SK-N-DZ (cell line): ENCODE data around the gene PLCL2.
A peak's percentile ranks its signal among the peaks of the same experiment; 100 is the strongest.

Experiments
- DNase-seq: peaks from one replicate; pipeline ENCODE4 v3.0.0-alpha.2; 2015; ENCODE audit warnings: low spot score

Gene PLCL2

DNA sequence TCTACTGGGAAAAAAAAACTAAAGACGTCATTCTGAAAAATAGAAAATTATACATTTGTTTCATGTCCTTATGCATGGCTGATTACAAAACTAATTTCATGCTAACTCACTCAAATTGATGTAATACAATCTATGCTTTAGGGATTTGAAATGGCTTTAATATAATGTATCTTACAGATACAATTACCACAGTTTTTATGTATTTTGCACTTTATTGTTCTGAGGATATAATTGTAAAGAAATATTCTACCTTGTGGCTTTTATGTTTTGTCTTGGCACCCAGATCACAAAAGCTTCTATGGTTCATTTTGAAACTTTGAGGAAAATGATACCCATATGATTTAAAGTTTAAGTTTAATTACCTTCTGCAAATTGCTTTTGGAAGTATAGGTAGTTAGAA lies 122.5 kb downstream of the PLCL2 start:
- no peak for DNase-seq

DNA sequence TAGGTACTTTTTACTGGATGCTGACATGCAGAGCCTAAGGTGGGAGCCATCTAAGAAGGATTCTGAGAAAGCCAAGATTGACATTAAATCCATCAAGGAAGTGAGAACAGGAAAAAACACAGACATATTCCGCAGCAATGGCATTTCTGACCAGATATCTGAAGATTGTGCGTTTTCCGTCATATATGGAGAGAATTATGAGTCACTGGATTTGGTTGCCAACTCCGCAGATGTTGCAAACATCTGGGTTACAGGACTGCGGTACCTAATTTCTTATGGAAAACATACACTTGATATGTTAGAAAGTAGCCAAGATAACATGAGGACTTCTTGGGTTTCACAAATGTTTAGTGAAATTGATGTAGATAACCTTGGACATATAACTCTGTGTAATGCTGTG lies 125.1 kb downstream of the PLCL2 start:
- DNase-seq: no peak

DNA sequence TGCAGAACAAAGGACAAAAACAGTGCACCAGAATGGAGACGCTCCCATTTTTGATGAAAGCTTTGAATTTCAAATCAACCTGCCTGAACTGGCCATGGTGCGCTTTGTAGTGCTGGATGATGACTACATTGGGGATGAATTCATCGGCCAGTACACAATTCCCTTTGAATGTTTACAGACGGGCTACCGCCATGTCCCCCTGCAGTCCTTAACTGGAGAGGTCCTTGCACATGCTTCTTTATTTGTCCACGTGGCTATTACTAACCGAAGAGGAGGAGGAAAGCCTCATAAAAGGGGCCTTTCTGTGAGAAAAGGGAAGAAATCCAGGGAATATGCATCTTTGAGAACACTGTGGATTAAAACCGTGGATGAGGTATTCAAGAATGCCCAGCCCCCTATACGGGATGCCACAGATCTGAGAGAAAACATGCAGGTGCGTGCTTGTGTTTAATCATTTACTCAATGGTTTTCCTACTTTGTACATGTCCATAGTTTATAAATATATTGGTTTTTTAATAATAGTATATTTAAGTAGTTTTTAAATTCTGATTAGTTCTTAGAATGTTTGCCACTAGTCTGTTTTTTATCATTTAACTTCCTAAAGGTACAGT lies 127.1 kb downstream of the PLCL2 start:
- DNase-seq: no peak

DNA sequence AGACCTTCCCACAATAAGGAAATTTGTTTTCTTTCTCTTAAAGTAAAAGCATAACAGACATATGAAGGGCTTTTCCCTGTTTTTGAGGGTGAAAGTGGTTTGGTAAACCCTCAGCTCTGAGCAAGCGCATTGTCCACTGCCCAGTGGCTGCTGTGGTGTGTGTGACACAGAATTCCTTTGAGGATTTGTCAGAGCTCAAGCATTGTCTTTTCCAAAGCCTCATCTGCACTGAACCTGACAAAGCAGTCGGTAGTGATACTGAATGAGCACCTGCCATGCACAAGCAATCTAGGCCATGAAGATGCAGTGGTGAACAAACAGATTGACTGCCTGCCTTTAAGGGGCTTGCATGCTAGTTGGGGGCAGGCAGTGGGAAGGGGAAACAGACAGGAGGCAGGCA lies 128.3 kb downstream of the PLCL2 start:
- DNase-seq: no peak

DNA sequence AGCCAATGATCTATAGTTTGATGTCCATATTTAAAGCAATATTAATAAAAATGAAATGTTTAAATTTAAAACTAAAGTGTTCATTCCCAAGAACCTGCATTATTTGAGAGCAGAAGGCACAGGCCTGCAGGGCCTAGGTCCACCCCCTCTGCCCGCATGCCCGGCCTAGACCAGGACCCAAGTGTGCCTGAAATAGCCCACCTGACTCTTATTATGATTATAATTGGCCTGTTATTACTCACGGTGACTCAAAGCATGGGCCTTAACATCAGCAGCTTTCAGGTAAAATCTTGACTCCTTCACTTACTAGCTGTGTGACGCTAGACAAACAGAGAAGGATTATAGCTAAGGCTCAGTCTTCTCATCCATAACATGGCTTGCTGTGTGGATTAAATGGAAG lies 128.8 kb downstream of the PLCL2 start:
- DNase-seq: no peak

DNA sequence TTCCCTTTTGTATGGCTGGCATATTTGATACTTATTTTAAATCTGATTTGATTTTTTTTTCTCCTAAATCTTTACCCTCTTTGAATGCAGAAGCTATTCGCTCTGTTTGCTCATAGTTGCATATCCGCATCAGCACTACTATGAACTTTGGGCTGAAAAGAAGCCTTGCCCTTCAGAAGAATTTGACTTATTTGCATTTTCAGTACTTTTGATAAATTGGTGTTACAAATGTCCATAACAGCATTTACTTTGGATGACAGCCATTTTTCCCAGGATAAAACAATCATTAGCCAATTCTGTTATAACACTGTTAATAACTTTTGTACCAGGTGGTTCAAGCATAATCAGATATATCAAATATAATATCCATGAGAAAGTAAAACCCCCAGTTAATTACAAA lies 129.5 kb downstream of the PLCL2 start:
- no peak for DNase-seq

DNA sequence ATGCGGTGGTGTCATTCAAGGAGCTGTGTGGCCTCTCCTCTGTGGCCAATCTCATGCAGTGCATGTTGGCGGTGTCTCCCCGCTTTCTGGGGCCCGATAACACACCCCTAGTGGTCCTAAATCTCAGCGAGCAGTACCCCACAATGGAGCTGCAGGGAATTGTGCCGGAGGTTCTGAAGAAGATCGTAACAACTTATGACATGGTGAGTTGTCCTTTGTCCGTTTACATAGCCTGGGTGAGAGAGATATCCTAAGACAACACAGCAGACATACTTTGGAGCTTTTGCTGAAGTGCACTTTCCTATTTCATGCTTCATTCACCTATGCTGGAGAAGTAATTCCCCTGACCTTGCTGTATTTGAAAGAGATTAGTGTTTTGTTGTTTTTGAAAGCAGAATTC lies 130.0 kb downstream of the PLCL2 start:
- no peak for DNase-seq

DNA sequence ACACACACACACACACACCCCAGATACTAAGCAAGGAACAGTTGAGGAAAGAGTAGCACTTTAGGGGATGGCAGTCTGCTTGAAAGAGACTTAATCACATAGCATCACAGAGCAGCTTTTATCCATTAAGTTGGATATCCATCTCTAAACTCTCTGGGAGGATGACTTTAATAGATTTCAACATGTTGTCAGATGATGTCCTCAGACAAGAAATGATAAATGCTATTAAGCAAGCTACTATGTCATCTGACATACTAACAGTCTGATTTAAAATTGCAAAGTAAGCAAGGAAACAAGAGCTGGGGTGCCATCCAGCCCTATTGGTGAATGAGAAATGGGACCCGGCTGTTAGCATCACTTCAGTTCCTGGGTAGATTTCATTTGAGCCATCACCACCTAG lies 136.9 kb downstream of the PLCL2 start:
- peak; percentile 20 for DNase-seq

DNA sequence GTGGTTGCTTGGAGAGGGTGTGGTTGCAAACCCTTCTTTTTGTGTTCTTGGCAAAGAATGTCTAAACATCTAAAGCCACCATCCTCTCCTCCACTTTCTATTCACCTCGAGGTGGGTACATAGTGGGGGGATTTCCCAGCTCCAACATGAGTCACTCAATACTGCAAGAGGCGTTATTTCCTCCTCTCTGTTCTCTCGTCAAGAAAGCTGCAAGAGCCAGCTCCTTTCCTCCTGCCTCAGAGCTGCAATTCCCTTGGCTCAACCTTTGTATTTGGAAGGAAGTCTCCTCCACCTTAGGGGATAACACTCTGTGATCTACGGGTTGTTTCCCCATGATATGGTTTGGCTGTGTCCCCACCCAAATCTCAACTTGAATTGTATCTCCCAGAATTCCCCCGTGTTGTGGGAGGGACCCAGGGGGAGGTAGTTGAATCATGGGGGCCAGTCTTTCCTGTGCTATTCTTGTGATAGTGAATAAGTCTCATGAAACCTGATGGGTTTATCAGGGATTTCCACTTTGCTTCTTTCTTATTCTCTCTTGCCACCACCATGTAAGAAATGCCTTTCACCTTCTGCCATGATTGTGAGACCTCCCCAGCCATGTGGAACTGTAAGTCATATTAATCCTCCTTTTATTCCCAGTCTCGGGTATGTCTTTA lies 138.4 kb downstream of the PLCL2 start:
- DNase-seq: no peak

DNA sequence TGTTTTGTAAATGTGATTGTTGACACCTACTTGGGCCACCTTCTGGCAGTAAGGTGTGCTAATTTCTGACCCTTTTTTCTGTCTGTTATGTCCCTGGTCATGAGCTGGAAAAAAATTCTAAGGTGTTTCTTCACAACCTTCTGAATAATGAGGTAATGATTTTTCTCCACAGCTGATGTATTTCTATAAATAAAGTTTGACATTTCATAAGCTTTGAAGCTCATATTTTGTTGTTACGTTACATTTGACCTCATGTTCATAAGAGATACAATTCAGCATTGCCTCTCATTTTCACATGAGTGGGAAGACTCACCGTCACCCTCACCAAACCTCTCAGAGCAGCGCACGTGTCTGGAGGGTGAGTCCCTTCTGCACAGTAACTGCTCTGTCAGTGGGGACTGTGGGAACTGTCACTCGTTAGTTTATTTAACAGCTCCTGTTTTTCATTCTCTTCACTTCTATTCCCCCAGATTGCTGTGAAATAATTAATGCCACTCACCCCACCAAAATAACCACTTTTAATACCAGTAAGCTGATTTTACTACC lies 140.9 kb downstream of the PLCL2 start:
- DNase-seq: no peak

DNA sequence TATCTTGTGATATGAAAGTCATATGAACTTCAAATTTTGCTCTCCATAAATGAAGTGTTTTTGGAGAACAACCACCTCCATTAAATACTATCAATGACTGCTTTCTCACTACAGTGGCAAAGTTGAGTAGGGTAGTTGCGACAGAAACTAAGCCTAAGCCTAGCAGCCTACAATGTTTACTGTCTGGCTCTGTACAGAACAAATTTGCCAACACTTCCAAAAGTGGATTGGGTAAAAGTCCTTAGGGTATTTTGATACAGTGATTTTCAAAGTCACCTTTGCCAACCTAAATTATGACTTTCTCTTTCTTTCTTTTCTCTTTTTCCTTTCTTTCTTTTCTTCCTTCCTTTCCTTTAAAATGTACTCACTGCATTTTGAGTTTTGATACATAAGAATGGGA lies 142.6 kb downstream of the PLCL2 start:
- DNase-seq: no peak

DNA sequence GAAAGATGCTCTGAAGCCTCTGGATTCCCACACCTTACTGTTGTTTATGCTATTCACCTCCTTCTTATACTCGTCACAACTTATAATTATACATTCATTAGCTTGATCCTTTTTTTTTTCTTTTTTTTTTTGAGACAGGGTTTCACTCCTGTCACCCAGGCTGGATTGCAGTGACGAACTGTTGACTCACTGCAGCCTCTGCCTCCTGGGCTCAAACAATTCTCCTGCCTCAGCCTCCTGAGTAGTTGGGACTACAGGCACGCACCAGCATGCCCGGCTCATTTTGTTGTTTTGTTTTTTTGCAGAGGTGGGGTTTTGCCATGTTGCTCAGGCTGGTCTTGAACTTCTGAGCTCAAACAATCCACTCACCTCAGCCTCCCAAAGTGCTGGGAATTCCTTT lies 143.6 kb downstream of the PLCL2 start:
- DNase-seq: no peak

DNA sequence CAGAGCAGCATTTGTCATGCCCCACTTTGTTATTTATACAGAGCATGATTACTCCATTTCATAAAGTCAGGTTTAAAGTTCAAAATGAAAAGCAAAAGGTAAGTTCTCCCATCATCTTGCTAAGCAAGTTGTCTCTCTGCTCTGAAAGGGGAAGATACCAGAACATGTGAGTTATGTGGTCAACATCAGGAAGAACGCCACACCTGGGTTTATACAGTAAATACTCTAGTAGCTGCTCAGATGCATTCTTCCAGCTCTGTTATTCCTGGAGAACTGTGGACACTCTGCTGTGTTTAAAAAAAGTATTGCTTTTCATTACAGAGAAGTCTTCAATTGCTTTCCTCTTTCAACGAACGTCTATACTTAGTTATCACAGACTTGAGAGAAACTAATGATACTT lies 145.7 kb downstream of the PLCL2 start:
- DNase-seq: no peak

DNA sequence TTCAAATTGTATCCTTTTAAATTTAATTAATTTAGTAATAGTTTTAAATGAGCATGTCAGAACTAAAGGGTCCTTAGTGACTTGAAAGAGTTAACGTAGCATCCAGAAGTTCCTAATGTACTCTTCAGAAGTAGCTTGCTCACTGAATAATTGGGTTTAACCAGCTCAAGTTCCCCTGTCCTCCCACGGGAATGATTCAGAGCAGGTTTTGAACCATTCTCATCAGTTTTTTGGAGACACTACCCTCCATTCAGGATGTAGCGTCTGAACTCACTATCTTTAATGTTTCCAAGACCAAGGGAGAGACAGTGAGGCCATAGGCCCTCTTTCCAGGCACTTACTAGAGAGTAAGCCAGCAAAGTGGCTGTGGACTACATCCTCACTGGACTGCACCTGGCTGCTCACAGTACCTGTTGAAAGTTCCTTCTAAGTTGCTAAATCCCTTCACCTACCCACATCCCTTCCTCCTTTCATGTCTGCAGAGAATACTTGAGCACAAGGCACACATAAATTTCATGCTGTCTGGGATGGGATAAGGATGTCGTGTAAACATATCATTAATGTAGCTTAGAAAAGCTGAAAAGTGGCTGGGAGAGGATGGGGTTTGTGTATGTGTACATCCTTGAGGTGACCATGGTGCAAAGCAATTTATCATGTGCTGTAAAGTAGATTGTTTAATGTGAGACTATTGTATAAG lies 146.3 kb downstream of the PLCL2 start:
- DNase-seq: no peak

DNA sequence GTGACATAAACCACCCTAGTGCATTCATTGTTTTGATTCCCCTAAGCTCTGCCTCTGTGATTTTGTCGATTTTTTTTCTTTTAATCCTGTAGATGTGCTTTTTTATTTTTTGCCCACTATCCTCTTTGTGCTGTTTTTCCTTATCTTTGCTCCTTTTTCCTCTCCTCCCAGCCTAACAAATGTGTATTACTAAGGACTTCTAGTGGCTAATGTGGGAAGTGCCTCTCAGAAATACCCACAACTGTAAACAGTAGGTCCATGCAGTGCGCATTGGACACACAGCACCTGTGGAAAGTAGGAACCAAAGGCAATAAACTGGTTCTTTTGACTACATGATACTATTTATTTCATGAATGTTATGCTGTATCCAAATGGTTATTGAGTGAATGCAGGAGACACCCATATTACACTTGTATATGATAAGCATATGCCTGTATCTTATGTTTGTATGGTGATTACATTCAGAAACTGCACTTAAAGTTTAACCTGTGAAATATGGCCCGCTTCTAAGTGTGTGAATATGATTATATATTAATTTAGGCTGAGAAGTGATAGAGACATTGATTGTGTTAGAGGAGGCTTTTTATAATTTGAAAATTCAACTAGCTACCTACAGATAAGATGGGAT lies 147.8 kb downstream of the PLCL2 start:
- DNase-seq: peak; percentile 53

DNA sequence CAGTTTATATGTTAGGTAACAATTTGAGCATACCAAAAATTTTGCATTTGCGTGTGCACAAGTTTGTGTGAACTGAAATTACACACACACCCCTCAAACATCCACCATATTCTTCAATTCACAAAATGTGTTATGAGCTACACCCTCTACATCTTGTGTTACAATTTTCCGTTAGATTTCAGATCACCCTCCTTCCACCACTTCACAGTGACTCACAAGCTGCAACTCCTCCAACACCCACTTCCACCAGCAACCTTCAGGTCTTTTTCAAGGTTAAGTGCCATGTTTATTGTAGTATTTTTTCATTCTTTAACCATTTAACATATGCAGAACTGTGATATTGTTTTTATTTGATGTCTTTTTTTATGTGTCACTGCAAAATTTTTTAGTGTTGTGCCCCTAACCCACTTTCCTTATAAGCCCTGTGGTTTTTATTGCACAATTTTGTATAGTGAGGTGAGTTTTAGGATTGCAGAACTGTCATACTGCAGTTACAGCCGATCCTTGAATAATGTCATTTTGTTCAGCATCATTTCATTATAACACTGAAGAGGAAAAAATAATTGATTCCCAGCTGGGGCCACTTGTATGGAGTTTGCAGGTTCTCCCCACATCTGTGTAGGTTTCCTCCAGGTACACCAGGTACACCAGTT lies 148.9 kb downstream of the PLCL2 start:
- DNase-seq: no peak

DNA sequence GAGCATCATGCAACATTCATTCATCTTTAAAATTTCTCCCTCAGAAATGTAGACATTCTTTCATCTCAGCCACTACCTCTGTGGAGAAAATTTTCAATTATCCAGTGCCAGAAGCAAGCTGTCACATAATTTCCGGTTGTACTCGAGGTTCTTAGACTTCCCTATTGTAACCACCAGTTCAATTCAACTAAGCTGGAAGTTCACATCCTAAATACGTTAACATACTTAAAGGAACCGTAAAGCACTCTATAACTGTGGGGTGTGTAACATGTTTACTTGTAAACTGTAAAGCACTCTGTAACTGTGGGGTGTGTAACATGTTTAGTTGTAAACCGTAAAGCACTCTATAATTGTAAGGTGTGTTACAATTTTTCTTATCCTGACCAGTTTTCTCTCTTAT lies 150.3 kb downstream of the PLCL2 start:
- DNase-seq: no peak

DNA sequence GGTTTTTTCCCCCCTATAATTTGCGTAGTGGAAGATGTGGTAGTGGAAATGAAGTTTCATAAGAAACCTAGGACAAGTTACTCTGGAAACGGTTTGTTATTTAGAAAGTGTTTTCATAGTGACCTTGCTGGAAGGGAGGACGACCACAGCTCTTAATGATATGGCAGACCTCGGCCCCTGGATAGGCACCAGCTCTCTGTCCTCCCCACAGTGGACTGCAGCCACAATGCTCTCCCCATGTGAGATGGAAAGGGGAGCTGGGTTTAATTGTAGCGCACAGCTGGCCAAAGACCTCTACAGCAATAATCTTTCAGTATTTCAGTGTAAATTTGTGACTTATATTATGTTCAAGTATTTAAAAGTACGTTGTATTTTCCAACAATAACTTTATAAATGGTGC lies 151.2 kb downstream of the PLCL2 start:
- DNase-seq: no peak

DNA sequence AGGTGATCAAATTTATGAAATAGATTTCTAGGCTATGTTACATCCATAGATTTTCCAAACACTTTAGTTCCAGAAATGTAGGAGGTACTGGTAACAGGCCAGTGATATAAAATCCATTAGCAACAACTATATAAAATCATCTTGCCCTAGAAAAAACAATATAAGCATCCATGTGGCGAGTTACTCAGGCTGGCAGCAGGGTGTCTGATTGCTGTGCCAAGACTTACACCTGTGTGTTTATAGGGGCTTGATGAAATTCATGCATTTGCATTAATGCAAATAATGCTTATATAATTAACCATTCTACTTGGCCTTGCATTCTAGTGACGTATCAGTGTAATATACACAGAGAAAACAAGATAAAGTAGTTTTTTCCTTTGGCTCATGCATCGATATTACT lies 153.4 kb downstream of the PLCL2 start:
- DNase-seq: no peak

DNA sequence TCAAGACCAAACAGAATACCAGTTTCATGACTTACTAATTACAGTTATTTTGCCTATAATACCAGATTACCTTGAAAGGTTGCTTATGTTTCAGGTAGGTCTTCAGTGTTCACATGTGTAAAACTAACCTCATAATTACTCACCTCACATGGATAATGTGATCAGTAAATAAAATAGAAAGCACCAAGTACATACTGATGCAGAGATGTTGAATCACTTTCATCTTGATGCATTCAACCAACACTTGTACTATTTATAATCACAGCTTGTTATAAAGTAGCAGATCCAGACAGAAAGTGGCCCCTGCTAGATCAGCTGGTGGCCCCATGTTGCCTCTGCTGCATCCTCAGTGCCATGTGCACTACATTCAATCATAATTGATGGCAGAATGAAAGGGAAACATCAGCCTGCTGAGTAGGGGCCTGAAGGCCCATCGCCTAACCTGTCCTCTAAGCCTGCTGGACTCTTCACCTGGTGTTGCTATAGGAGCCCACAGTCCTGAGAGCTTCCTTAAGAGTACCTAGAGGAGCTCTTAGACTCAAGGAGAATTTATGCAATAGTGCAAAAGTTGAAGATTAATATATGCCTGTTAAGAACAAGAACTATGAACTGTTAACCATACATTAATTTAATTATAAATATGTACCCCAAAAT lies 154.3 kb downstream of the PLCL2 start:
- no peak for DNase-seq

DNA sequence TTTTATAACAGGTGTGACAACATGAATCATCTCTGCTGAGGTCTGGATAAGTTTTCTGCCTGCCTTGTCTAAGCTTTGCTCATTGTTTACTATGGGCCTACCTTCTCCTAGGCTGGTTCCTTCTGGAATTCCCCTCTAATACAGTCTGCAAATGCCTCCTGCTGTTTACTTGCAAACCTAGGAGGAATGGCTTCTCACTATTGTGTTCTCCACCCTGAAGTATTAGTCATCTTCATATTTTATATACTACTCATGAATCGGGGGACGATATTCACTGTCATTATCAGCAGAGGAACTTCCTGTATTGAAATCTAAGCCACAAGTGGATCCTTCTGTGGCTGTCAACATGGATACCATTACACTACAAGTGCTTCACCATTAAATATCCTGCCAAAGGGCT lies 154.8 kb downstream of the PLCL2 start:
- DNase-seq: no peak
